ENCODE measurements around the gene RAI1. TPM values are rescaled to one million over a fixed set of nuclear protein-coding genes. Genes with fewer than 3 reads are reported as not detected.

The RAI1 gene
- total RNA-seq, 1 donor from 2014 or later: 30.1 TPM

DNA sequence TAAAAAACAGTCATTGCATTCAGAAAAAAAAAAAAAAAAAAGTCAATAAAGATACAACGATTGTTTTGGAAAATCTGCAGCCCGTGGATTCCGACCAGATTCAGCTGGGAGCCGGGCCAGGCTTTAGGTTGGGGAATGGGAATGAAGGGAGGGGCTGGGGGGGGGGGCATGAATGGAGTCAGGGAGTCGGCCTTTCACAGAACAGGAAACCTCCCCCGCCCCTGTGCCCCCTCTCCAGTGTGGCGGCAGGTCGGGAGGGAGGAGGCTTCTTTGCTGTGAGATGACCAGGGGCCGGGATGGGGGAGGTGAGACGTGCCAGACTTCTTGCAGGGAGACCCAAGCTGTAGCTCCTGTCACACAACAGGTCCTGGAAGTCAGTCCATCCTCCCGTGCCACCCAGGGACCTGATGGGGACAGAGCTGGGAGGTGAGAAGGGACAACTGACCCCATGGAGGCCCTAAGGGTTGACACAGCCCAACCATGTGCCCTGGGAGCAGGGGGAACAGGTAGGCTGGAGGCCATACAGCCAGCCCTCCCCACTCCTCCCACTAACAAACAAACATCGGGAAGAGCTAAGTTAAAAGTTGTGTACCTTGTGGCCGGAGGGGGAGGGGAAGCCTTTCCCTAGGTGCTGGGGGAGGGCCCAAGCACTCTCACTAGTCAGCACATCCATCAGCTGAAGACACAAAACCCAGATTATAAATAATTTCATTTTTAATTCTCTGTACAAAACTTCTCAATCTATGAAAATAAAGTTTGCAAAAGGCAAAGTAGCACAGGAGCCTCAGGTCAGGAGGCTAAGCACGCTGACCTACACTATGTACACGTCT is 130.3 kb downstream of the RAI1 start:
- ATAC-seq: no peak
- intact Hi-C loops (cut with micrococcal nuclease): loop anchor here (5.0 kb wide), 1 partner anchor 51 kb away; no protein-coding TSS in a partner anchor
- DNase-seq: no peak

DNA sequence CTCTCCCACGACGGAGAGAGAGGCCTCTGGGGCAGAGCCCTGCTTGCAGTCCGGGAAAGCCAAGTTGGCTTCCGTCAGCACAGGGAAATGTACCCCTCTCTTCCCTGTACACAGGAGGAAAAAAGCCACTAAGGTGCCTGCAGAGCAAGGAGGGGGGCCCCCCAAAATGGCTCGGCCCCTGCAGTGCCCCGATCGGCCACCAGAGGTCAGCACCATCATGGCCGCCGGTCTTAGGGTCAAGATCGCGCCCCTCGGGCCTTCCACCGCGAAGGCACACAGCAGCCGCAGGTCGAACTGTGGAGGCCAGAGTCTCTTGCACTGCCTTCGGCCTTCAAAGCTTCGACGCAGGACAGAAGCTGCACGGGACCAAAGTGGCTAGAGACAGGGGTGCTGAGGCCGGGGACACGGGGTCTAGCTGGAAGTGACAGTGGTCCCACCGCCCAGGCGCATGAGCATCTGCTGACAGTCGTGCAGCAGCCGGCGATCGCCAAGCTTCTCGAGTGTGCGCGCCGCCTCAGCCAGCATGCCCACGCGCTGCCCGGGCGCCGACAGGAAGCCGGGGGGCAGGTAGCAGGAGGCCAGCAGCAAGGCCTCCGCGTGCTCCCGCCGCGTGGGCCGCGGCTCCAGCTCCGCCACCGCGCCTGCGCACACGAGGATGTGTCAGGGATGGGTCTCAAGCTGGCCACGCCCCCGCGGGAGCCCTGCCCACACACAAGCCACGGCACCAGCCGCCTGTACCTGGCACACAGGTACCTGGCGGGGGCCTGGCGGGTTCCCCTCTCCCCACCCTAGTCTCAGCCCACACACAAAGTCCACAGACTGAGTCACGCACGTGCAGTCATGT is 131.2 kb downstream of the RAI1 start:
- intact Hi-C loops (cut with micrococcal nuclease): loop anchor here (5.0 kb wide), 1 partner anchor 50 kb away; no protein-coding TSS in a partner anchor
- ATAC-seq: peak; percentile 37

DNA sequence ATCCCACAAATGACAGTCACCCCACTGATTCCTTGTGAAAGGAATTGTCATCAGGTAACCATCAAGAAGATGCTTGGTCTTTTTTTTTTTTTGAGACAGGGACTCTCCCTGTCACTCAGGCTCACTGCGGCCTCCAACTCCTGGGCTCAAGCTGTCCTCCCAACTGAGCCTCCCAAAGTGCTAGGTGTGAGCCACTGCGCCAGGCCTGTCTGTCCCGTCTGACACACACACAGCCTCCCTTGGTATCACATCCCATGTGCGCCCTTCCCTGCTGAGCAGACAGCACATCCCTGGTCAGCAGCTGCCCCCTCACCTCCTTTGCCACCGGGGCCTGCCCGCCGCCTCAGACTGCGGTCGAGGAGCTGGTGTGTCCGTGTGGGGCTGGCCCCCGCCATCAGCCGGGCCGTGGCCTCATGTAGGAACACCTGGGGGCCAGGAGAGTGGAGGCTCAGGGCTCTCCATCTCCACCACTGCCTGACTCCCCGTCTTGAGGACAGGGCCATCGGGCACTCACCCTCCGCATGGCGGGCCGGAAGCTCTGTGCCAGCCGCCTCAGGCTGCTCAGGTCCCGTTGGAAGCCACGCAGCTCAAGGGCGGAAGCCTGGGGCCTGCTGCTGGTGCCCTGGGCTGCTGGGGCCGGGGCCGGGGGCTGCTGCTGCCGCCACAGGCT is 131.9 kb downstream of the RAI1 start:
- intact Hi-C loops (cut with micrococcal nuclease): loop anchor here (5.0 kb wide), 1 partner anchor 49 kb away; no protein-coding TSS in a partner anchor
- ATAC-seq: no peak
- no peak for DNase-seq

More for the DNA sequence above, 131.2 kb downstream of the RAI1 start:
- DNase-seq: peak; percentile 88

DNA sequence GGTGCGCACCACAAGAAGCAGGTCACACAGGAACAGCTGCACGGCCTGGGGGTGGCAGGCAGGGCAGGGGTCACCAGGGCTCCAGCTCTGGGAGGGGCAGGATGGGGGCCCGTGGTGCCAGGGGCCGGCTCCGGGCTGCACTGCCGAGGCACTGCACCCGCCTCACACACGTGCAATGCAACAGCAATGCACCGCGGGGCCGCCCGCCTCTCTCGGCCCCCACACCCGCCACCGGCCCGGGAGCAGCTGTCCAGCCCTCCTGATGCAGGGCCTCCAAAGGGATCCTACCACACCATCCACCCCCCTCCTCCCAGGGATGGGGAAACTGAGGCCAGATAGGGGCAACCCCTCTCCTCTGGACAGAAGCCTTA is 132.5 kb downstream of the RAI1 start:
- no peak for ATAC-seq
- intact Hi-C loops (cut with micrococcal nuclease): loop anchor here (5.0 kb wide), 1 partner anchor 49 kb away; no protein-coding TSS in a partner anchor
- no peak for DNase-seq

DNA sequence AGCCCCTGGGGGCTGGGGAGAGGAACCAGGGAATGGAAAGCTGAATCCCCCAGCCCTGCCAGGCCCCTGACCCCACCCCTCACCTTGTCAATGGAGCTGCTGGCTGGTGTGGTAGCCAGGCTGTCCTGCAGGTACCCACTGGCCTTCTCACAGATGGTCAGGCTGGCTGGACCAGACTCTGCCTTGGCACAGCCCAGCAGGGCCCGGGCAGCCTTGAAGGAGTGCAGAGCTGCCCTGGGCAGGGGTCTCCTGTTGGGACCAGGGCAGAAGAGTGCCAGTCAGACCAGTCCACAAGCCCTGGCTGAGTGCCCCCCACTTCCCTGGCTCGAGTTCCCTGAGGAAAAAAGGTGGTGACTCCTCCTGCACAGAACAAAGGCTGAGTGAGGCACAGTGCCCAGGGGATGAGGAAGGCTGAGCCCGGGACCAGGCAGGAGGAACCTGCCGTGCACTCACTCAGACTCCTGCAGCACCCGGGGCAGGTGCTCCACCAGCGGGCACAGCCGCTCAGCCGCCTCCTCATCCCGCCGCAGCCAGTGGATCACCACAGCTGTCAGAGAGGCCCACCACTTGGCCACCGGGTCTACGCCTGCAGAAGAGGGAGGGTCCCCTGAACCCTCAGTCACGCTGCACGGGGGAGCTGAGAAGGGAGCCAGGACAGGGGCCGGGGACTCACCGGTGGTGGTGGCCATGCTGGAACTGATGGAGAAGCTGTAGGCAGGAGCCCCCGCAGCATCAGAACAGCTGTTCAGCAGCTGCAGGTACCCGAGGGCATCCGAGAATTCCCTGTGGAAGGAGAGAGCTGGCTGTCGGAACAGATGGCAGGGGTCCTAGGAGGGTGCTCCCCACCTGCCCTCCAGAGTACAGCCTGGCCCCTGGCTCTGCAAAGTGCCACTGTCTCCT is 133.2 kb downstream of the RAI1 start:
- intact Hi-C loops (cut with micrococcal nuclease): loop anchor here (5.0 kb wide), 1 partner anchor 48 kb away; no protein-coding TSS in a partner anchor
- DNase-seq: no peak
- ATAC-seq: no peak

DNA sequence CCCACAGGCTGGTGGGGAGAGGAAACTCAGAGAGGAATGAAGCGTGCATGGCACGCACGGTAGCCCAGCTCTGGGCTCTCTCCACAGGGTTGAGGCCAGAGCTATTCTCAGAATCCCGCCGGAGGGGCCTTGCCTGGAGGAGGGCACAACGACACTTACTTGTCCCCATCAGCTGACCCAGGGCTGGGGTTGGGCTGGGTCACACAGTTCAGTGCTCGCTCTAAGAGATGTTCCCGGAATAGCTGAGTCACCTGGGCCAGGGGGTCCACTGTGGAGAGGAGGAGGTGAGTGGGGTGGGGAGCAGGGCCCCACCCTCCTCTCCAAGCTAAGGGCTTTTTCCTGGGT is 133.8 kb downstream of the RAI1 start:
- intact Hi-C loops (cut with micrococcal nuclease): no loop called here
- DNase-seq (peak; percentile 79), ATAC-seq (peak; percentile 74)

DNA sequence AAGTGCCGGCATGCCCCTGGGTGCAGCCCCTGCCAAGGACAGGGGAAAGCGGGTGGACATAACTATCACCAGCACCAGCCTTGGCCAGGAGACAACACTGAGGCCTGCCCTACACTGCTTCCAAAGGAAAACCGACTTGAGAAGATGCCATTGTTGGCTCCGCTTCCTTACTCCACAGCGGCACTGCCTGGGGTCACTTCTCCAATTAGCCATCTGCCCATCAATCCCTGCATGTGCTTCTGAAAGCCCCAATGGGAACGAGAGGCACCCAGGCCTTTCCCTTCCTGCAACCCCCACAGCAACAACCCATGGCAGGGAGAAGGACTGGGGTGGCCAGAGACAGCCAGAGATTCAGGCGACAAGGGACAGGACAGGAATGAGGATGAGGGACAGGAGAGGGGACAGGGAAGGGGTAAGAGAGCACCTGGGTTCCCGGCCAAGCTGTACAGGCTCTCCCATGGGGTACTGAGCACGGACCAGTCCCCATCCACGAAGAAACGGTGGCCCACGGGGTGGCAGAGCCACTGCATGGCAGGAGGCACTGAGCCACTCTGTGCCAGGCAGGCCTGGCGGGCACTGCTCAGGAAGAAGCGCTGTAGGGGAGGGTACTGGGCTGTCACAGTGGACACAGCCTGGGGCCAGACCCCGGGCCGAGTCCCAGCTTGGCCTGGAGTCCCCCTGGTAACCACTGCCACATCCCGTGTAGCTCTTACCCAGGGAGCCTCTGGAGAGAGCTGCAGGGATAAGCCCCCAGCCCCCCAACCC is 134.4 kb downstream of the RAI1 start:
- intact Hi-C loops (cut with micrococcal nuclease): no loop called here
- no peak for DNase-seq
- peak; percentile 10 for ATAC-seq

DNA sequence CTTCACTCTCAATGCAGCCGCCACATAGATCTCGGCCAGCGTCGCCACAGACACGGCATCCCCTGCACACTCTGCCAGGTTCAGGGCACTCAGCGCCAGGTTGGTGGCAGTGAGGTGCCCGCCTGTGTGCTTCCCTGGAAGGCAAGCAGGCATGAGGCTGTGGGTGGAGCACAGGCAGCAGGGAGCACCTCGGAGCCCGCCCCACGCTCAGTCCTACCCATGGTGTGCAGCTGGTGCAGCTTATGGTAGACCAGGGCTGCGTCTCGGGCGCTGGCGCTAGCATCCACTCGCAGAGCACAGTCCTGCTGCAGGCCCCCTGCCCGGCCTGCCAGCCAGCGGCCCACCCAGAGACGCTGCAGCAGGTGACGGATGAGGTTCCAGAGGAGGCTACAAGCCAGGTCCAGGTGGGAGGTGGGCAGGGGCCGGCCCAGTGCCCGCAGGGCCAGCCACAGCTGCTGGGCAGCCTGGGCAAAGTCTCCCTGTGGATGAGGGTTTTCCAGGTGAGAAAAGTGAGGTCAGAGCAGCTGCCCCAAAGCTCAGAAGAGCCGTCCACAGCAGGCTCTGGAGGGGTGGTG is 135.1 kb downstream of the RAI1 start:
- intact Hi-C loops (cut with micrococcal nuclease): no loop called here
- DNase-seq (no peak), ATAC-seq (peak; percentile 5)

DNA sequence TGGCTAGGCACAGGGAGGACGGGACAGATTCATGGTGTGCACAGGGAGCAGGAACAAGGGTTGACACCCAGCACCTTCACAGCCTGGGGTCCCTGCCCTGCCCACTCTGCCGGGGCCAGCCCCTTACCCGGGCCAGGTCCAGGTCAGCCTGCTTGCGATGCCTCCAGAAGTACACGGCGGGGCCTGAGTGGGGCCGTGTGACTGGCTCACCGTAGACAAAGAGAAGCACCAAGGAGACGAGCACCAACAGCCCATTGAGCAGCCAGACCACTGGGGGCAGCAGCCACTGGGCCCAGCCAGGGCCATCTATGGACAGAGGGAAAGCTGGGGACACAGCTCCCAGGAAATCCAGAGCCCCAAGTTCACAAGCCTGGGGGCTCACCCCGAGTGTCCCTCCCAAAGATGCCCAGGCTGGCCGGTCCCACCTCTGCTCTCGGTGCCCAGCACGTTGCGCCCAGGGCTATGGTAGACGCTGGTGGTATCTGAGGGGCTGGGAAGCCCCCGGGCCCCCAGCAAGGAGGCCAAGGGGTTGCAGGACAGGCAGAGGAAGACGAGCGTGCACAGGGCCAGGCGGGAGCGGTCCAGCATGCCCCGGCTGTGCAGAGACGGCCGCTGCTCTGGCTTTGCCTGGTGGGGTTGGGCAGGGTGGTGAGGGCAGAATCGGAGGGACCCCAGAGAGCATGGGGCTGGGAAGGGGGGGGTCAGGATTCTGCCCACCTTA is 135.7 kb downstream of the RAI1 start:
- intact Hi-C loops (cut with micrococcal nuclease): no loop called here
- no peak for DNase-seq
- no peak for ATAC-seq

DNA sequence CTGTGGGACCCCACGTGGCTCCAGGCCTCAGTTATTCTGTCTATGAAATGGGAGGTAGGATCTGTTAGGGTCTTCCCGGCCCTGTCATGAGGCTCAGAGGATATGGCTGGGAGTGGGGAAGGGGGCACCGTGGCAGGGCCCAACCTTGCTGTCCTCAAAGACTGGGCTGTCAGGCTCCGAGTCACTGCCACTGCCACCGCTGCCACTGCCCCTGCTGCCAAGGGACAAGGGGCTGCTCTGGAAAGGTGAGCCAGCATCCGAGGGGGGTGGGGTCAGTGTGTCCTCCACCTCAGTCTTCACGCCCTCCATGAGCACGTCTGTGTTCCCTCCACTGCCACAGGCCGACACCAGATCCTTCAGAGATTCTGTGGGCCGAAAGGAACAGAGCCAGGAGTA is 136.3 kb downstream of the RAI1 start:
- no peak for ATAC-seq
- intact Hi-C loops (cut with micrococcal nuclease): no loop called here

DNA sequence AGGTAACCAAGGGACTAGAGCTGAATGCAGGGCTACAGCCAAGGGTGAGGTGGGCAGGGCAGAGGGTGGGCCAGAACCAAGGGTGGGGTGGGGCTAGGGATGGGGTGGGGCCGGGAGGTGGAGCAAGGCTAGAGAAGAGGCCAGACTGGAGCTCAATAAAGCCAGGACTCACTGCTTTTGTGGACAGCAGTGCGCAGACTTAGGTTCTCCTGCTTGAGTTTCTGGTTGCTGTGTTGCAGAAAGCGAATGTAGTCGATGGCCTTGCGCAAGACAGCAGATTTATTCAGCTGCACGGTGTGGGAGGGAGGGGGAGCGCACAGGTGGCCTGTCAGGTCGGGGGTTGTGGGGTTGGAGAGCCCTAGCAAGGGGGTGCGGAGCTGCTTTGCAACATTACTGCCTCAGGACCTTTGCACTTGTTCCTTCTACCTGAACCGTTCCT is 136.8 kb downstream of the RAI1 start:
- DNase-seq: peak; percentile 63
- ATAC-seq: peak; percentile 6
- intact Hi-C loops (cut with micrococcal nuclease): no loop called here

More for the DNA sequence above, 136.3 kb downstream of the RAI1 start:
- DNase-seq: no peak

DNA sequence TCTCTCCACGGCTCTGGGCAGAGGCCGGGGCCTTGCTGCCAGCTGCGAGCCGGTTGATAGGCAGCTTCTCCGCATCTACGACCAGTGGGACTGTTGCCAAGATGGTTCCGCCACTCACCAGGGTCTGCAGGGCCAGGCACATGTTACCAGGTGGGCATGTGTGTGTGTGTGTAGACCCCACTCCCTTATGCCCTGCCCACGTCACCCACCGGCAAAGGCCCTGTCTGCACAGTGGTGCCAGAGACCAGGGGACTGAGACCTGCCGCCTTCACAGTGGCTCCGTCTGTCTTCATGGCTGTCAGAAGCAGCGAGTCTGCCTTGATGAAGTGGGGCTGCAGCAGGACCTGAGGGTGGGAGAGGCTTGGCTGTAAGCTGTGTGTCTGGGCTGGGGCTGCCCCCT is 137.9 kb downstream of the RAI1 start:
- DNase-seq (no peak), ATAC-seq (no peak)
- intact Hi-C loops (cut with micrococcal nuclease): no loop called here

DNA sequence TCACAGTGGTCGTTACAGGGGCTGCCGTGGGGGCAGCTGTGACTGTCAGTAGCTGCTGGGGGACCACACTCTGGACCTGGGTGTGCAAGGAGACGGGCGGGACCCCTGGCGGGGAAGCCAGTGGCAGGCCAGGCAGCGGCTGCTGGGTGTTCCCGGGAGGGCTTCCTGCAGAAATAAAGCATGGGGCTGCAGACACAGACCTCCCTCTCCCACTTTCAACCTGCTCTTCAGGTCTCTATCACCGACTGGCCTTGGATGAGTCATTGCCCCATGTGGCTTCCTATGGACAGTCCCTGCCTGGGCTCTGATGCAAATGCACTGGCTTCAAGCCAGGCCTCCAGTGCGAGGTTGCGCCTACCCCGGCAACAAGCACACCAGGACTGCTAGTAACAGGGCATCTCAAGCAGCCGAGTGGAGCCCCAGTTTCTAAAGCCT is 138.3 kb downstream of the RAI1 start:
- ATAC-seq (no peak), DNase-seq (peak; percentile 74)
- intact Hi-C loops (cut with micrococcal nuclease): no loop called here

DNA sequence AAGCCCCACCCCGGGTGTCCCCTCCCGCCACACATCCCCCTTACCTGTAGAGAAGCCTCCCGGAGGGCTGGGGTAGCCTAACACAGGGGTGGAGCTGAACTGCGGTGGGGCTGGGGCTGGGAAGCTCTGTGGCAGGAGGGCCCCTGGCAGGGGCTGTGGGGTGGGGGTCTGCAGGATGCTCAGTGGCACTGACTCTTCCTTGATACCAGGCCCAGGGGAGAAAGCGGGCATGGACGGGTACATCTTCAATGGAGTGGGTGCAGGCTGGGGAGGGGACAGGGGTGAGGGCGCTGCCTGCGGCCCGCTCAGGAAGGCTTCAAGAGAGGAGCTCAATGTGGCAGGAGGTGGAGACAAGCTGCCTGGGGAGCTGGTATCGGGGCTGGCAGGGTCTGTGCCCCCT is 138.8 kb downstream of the RAI1 start:
- intact Hi-C loops (cut with micrococcal nuclease): no loop called here
- no peak for ATAC-seq
- no peak for DNase-seq

DNA sequence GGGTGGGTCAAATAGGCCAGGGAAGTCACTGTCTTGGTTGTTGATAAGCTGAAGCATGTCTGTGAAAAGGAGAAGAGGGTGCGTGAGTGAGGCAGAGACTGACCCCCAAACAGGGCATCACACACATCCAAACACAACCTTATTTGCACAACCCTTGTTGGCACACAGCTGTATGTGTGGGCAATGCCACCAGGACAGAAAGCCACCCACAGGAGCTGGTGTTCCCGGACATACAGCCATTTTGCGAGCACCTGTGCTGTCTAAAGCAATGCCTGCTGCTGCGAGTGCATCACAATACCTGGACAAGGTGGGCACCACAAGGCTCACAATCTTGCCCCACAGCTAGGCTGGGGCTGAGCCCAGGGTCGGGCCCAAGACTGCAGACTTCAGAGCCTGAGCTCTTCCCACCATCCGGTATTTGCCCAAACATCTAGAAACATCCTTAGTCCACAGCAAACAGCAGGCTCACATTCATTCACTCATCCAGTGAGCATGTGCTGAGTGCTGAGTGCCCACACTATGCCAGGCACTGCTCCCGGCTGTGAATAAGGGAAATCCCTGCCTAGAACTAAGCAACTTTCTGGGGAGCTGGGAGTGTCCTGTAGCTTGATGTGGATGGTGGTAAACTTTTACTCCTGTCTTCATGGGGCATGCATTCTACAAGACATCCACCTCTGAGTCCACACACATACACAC is 139.4 kb downstream of the RAI1 start:
- DNase-seq: no peak
- intact Hi-C loops (cut with micrococcal nuclease): no loop called here
- ATAC-seq: no peak

DNA sequence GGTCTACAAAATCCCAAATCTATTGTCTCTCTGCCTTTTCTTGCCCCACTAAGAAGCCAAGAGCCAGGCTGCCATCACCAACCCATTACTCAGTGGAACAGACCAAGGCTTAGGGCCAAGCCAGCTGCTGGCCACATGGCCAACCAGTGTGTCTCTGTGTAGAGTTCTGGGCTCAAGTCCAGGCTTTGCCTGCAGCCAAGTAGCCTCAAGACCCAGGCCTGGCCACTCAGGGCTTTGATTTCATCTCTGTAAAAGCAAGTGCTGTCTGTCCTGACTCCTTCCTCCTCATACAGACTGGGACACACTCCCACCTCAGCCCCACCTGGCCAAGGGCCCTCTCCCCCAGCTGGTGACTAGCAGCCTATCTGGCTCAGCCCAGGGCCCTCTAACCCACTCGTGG is 140.9 kb downstream of the RAI1 start:
- intact Hi-C loops (cut with micrococcal nuclease): no loop called here
- peak; percentile 37 for ATAC-seq
- peak; percentile 88 for DNase-seq
